ENCODE measurements around the gene CDC42SE1. TPM values are rescaled to one million over a fixed set of nuclear protein-coding genes. Genes with fewer than 3 reads are reported as not detected.

The CDC42SE1 gene
- total and polyA plus RNA-seq, 9 of the 15 experiments (the other 6 are each of a cell fraction or from before 2014, with no cell fraction given) = 78.1 to 189 (median 114) TPM

GRCh38 chr1:151070474-151071276, 11.3 kb upstream of the CDC42SE1 start, which contains the start of gene GABPB2 (continued):
- TF ChIP-seq ZNF609 (CRISPR knock-in tag; IDR thresholded peaks at IDR 0.05; ENCODE audit: borderline replicate concordance) (peak; percentile 91; the same call in 1 of the 2 replicates), ETS2 (tag; IDR thresholded peaks at IDR 0.05; ENCODE audit: borderline replicate concordance, poor library complexity, severe bottlenecking) (no peak), ERF (CRISPR knock-in tag; IDR thresholded peaks at IDR 0.05) (no peak), SMAD1 (IDR thresholded peaks at IDR 0.05; ENCODE audit: low read depth, low read length, partially characterized antibody) (no peak), ZBTB1 (CRISPR knock-in tag; IDR thresholded peaks at IDR 0.05; ENCODE audit: borderline replicate concordance, low read depth) (peak; percentile 32; the same call in 1 of the 2 replicates), XRCC4 (IDR thresholded peaks at IDR 0.05; ENCODE audit: extremely low read depth, insufficient read depth, insufficient read length) (no peak), ESRRB (CRISPR knock-in tag; IDR thresholded peaks at IDR 0.05; ENCODE audit: borderline replicate concordance) (no peak), SRSF3 (IDR thresholded peaks at IDR 0.05; ENCODE audit: insufficient read depth, low read length) (no peak), ASH1L (IDR thresholded peaks at IDR 0.05; ENCODE audit: borderline replicate concordance, low read depth, partially characterized antibody) (peak; percentile 87), ZNF12 (CRISPR knock-in tag; IDR thresholded peaks at IDR 0.05) (no peak; the same call in 1 of the 2 replicates), TOE1 (IDR thresholded peaks at IDR 0.05; ENCODE audit: borderline replicate concordance) (peak; percentile 86), TOE1 (CRISPR knock-in tag; IDR thresholded peaks at IDR 0.05; ENCODE audit: borderline replicate concordance, low read depth) (peak; percentile 87; the same call in 1 of the 2 replicates), ATF7 (IDR thresholded peaks at IDR 0.05) (peak; percentile 92), RBM34 (IDR thresholded peaks at IDR 0.05; ENCODE audit: borderline replicate concordance, insufficient read depth, low read length) (no peak), KDM5B (IDR thresholded peaks at IDR 0.05; ENCODE audit: insufficient replicate concordance, low read depth, low read length) (peak; percentile 2), NFE2 (IDR thresholded peaks at IDR 0.05; ENCODE audit: low read depth) (peak; percentile 2; the same call in 1 of the 2 replicates), GMEB1 (CRISPR knock-in tag; IDR thresholded peaks at IDR 0.05) (peak; percentile 90), TFAP4 (CRISPR knock-in tag; IDR thresholded peaks at IDR 0.05; ENCODE audit: borderline replicate concordance) (peak; percentile 81), ZEB2 (IDR thresholded peaks at IDR 0.05) (peak; percentile 66; the same call in 1 of the 2 replicates)

All from K562 (cell line).